ENCODE data around the gene FFAR3. TPM values are rescaled to one million over a fixed set of nuclear protein-coding genes. Genes with fewer than 3 reads are reported as not detected.

FFAR3 gene
- total and polyA plus RNA-seq, 2 donors (not counting 3 experiments of a cell fraction or from before 2014, with no cell fraction given), result not detected

GRCh38 chr19:35310811-35311465 lies 47.3 kb upstream of the FFAR3 start:
- intact Hi-C loops (cut with micrococcal nuclease) (no loop called here), dilution Hi-C loops (cut with MboI; ENCODE audit: extremely low pct_ligation_motif_present, low sequenced_read_pairs) (no loop called here)
- H3K4me3 ChIP-seq (replicated peaks in 1 of 3; ENCODE audit: insufficient read depth in 1 of 3, low read depth in 1 of 3, low read length in 3 of 3), result no peak overlapping the region
- no peaks in the 10 kb centered on the region for H3K36me3 ChIP-seq (ENCODE audit: control insufficient read depth in 2 of 2, extremely low read depth in 1 of 2, insufficient read depth in 2 of 2, low read length in 2 of 2)
- POLR2A ChIA-PET, result no interaction called here
- no peak overlapping the region for H3K9ac ChIP-seq (replicated peaks; ENCODE audit: extremely low read depth, insufficient read depth, low read length)
- no peaks in the 10 kb centered on the region for H3K27me3 ChIP-seq (ENCODE audit: control insufficient read depth in 2 of 2, insufficient read depth in 2 of 2, low read length in 2 of 2)
- no peaks in the 10 kb centered on the region for H3K4me1 ChIP-seq (ENCODE audit: control insufficient read depth, extremely low read depth, insufficient read depth, low read length)
- H3K9me3 ChIP-seq (replicated peaks; ENCODE audit: control insufficient read depth, insufficient read depth, low read length), result no peaks in the 10 kb centered on the region
- CTCF ChIA-PET, result no interaction called here
- FAIRE-seq (no peak), DNase-seq (ENCODE audit: low read depth, low spot score) (no peak)
- H3K27ac ChIP-seq (ENCODE audit: insufficient read depth, low read depth, low read length), result no peak overlapping the region
- no peak overlapping the region for H3K4me2 ChIP-seq (ENCODE audit: insufficient read depth, low read length)
- H3K9me1 ChIP-seq (replicated peaks; ENCODE audit: control insufficient read depth, extremely low read depth, insufficient read depth, low read length), result no peaks in the 10 kb centered on the region
- BruUV-seq (replicated peaks), result no TSS peak
- no peaks in the 10 kb centered on the region for H4K20me1 ChIP-seq (replicated peaks; ENCODE audit: control insufficient read depth, extremely low read depth, insufficient read depth, low read length)
- H2AFZ ChIP-seq (ENCODE audit: low read depth, low read length), result no peak overlapping the region
- TF ChIP-seq FOS (IDR thresholded peaks at IDR 0.05; ENCODE audit: borderline replicate concordance, insufficient read depth, low read length) (no peak), MAX (IDR thresholded peaks at IDR 0.05; ENCODE audit: insufficient read depth, insufficient read length) (no peak), EZH2 (IDR thresholded peaks at IDR 0.05; ENCODE audit: borderline replicate concordance, low read depth, low read length, severe bottlenecking) (no peak), GATA2 (IDR thresholded peaks at IDR 0.05; ENCODE audit: insufficient read depth, insufficient read length, low read depth, low read length) (no peak), MYC (IDR thresholded peaks at IDR 0.05; ENCODE audit: low read depth, low read length) (no peak), JUN (IDR thresholded peaks at IDR 0.05; ENCODE audit: borderline replicate concordance, insufficient read depth, insufficient read length, low read depth) (no peak), POLR2AphosphoS5 (IDR thresholded peaks at IDR 0.05; ENCODE audit: insufficient read depth, low read depth, low read length) (no peak), CTCF (IDR thresholded peaks at IDR 0.05; ENCODE audit: extremely low read depth in 1 of 2, insufficient read depth in 1 of 2, low read depth in 1 of 2, low read length in 2 of 2) (no peak)
- H3K79me2 ChIP-seq (ENCODE audit: control insufficient read depth, insufficient read depth, low read length), result no peaks in the 10 kb centered on the region

All from endothelial cell of umbilical vein (primary cell).